HepG2 (cell line): ENCODE data around the gene RPL11. TPM values are rescaled to one million over a fixed set of nuclear protein-coding genes. Genes with fewer than 3 reads are reported as not detected.

Source experiments
- GFI1 ChIP-seq: sonication (generic); formaldehyde crosslinking; IDR thresholded peaks from 2 replicates; pipeline ENCODE4 v1.5.0; 2020; ENCODE audit warnings: missing genetic modification reagents, mild to moderate bottlenecking, borderline replicate concordance
- HES4 ChIP-seq: sonication (generic); formaldehyde crosslinking; IDR thresholded peaks from 2 replicates; pipeline ENCODE4 v1.9.0; 2021; ENCODE audit warnings: mild to moderate bottlenecking, missing genetic modification reagents, borderline replicate concordance
- POLR2G ChIP-seq: fragments of 200-400 bp; formaldehyde crosslinking; IDR thresholded peaks from 2 replicates; pipeline ENCODE4 v1.6.1; 2018; ENCODE audit warnings: mild to moderate bottlenecking, low read depth, low read length, moderate library complexity
- RFX3 ChIP-seq: IDR thresholded peaks from 2 replicates; pipeline ENCODE4 v1.6.1; 2016; ENCODE audit warnings: missing biosample characterization, missing genetic modification reagents
- TCF7L2 ChIP-seq: IDR thresholded peaks from 2 replicates; pipeline ENCODE4 v1.6.1; 2011; ENCODE audit warnings: mild to moderate bottlenecking, low read depth, low read length, moderate library complexity
- ZEB1 ChIP-seq: IDR thresholded peaks from 2 replicates; pipeline ENCODE4 v1.6.1; 2012; ENCODE audit warnings: mild to moderate bottlenecking, low read depth, inconsistent platforms; ENCODE audit not compliant: insufficient replicate concordance
- ZFP1 ChIP-seq: IDR thresholded peaks from 2 replicates; pipeline ENCODE4 v1.6.1; 2016
- ZNF367 ChIP-seq: sonication (generic); formaldehyde crosslinking; IDR thresholded peaks from 2 replicates; pipeline ENCODE4 v1.4.0; 2020; ENCODE audit warnings: missing genetic modification reagents, borderline replicate concordance
- ZNF441 ChIP-seq: sonication (generic); formaldehyde crosslinking; IDR thresholded peaks from 2 replicates; pipeline ENCODE4 v1.7.0; 2021; ENCODE audit warnings: missing genetic modification reagents, borderline replicate concordance
- ZNF557 ChIP-seq: sonication (generic); formaldehyde crosslinking; IDR thresholded peaks from 2 replicates; pipeline ENCODE4 v1.4.0; 2020; ENCODE audit warnings: missing genetic modification reagents
- polyA plus RNA-seq, 8 experiments: library from polyadenylated mRNA; depleted of rRNA in 3 of 8; stranded (reverse) in 7 of 8; unstranded in 1 of 8; fragments of >200 nt; fragmentation: Illumina TruSeq in 4 of 8; extraction: Trizol in 4 of 8; gene quantifications; 2 replicates each; pipeline versions ENCODE4 v1.2.1 to v1.2.3, GENCODE V29; 2011 to 2016; ENCODE audit warnings: low read depth in 4 of 8, missing spikeins in 1 of 8, mixed read lengths in 1 of 8; ENCODE audit not compliant: insufficient read depth in 1 of 8
- total RNA-seq, 5 experiments: library from RNA; depleted of rRNA; stranded (reverse); fragments of >200 nt; fragmentation: Illumina TruSeq; extraction: Trizol; gene quantifications; 2 replicates each; pipeline ENCODE4 v1.2.3, GENCODE V29; 2016; ENCODE audit warnings: low read depth in 1 of 5
- TF ChIP-seq, protein P1 (sequence below): IDR thresholded peaks from 2 replicates; pipeline ENCODE4 v1.4.0; 2020; ENCODE audit warnings: mild to moderate bottlenecking, missing genetic modification reagents
- TF ChIP-seq, protein P2 (sequence below): sonication (generic); formaldehyde crosslinking; IDR thresholded peaks from 2 replicates; pipeline ENCODE4 v1.4.0; 2020; ENCODE audit warnings: missing genetic modification reagents
- TF ChIP-seq, protein P3 (sequence below): IDR thresholded peaks from 2 replicates; pipeline ENCODE4 v1.6.1; 2012; ENCODE audit warnings: low read depth, low read length, improper control_type of control experiment
- TF ChIP-seq, protein P4 (sequence below): sonication (generic); formaldehyde crosslinking; IDR thresholded peaks from 2 replicates; pipeline ENCODE4 v1.8.0; 2022; ENCODE audit warnings: missing genetic modification reagents, mild to moderate bottlenecking, moderate library complexity, borderline replicate concordance

RPL11 gene
- total and polyA plus RNA-seq, 2 of the 13 experiments (the other 11 are each of a cell fraction or from before 2014, with no cell fraction given): 1,682 to 2,010 TPM

DNA sequence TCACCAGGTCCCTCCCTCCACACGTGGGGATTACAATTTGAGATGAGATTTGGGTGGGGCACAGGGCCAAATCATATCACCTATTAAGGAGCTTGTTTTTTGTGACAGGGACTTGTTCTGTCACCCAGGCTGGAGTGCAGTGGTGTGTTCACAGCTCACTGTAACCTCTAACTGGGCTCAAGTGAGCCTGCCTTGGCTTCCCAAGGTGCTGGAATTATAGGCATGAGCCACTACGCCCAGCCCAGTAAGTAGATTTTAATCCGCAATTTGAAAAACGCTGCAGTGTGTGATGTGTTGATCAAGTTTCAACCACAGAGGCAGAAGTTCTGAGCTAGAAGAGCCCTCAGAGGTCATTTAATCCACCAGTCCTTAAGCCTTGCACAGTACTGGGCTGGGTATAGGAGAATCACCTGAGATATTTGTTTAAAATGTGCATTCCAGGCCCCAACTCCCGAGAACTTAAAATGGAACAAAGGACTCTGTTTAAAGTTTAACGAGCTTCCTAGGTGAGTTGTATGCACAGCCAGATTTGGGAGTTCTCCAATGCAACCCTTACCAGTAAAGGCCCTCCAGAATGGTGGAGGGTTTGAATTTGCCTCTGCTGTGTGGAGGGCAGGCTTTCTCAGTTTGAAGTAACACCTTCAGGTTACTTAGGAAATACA lies 13.4 kb downstream of the RPL11 start (continued):
- TF ChIP-seq, protein P1, sequence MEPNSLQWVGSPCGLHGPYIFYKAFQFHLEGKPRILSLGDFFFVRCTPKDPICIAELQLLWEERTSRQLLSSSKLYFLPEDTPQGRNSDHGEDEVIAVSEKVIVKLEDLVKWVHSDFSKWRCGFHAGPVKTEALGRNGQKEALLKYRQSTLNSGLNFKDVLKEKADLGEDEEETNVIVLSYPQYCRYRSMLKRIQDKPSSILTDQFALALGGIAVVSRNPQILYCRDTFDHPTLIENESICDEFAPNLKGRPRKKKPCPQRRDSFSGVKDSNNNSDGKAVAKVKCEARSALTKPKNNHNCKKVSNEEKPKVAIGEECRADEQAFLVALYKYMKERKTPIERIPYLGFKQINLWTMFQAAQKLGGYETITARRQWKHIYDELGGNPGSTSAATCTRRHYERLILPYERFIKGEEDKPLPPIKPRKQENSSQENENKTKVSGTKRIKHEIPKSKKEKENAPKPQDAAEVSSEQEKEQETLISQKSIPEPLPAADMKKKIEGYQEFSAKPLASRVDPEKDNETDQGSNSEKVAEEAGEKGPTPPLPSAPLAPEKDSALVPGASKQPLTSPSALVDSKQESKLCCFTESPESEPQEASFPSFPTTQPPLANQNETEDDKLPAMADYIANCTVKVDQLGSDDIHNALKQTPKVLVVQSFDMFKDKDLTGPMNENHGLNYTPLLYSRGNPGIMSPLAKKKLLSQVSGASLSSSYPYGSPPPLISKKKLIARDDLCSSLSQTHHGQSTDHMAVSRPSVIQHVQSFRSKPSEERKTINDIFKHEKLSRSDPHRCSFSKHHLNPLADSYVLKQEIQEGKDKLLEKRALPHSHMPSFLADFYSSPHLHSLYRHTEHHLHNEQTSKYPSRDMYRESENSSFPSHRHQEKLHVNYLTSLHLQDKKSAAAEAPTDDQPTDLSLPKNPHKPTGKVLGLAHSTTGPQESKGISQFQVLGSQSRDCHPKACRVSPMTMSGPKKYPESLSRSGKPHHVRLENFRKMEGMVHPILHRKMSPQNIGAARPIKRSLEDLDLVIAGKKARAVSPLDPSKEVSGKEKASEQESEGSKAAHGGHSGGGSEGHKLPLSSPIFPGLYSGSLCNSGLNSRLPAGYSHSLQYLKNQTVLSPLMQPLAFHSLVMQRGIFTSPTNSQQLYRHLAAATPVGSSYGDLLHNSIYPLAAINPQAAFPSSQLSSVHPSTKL (CRISPR knock-in tag): 0 out of 2 replicates have a peak, but pooled peaks have one; percentile 10
- TF ChIP-seq POLR2G (peak; percentile 42), ZFP1 (CRISPR knock-in tag) (peak; percentile 89), ZNF367 (CRISPR knock-in tag) (no peak), RFX3 (CRISPR knock-in tag) (no peak), HES4 (CRISPR knock-in tag) (no peak), ZNF441 (CRISPR knock-in tag) (no peak), TCF7L2 (no peak), ZEB1 (peak; percentile 70), ZNF557 (no peak), GFI1 (CRISPR knock-in tag) (peak; percentile 93)
- TF ChIP-seq, protein P2, sequence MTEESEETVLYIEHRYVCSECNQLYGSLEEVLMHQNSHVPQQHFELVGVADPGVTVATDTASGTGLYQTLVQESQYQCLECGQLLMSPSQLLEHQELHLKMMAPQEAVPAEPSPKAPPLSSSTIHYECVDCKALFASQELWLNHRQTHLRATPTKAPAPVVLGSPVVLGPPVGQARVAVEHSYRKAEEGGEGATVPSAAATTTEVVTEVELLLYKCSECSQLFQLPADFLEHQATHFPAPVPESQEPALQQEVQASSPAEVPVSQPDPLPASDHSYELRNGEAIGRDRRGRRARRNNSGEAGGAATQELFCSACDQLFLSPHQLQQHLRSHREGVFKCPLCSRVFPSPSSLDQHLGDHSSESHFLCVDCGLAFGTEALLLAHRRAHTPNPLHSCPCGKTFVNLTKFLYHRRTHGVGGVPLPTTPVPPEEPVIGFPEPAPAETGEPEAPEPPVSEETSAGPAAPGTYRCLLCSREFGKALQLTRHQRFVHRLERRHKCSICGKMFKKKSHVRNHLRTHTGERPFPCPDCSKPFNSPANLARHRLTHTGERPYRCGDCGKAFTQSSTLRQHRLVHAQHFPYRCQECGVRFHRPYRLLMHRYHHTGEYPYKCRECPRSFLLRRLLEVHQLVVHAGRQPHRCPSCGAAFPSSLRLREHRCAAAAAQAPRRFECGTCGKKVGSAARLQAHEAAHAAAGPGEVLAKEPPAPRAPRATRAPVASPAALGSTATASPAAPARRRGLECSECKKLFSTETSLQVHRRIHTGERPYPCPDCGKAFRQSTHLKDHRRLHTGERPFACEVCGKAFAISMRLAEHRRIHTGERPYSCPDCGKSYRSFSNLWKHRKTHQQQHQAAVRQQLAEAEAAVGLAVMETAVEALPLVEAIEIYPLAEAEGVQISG (CRISPR knock-in tag): 0 out of 2 replicates have a peak, but pooled peaks have one; percentile 32
- TF ChIP-seq, protein P3, sequence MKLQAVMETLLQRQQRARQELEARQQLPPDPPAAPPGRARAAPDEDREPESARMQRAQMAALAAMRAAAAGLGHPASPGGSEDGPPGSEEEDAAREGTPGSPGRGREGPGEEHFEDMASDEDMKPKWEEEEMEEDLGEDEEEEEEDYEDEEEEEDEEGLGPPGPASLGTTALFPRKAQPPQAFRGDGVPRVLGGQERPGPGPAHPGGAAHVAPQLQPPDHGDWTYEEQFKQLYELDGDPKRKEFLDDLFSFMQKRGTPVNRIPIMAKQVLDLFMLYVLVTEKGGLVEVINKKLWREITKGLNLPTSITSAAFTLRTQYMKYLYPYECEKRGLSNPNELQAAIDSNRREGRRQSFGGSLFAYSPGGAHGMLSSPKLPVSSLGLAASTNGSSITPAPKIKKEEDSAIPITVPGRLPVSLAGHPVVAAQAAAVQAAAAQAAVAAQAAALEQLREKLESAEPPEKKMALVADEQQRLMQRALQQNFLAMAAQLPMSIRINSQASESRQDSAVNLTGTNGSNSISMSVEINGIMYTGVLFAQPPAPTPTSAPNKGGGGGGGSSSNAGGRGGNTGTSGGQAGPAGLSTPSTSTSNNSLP: no peak
- TF ChIP-seq, protein P4, sequence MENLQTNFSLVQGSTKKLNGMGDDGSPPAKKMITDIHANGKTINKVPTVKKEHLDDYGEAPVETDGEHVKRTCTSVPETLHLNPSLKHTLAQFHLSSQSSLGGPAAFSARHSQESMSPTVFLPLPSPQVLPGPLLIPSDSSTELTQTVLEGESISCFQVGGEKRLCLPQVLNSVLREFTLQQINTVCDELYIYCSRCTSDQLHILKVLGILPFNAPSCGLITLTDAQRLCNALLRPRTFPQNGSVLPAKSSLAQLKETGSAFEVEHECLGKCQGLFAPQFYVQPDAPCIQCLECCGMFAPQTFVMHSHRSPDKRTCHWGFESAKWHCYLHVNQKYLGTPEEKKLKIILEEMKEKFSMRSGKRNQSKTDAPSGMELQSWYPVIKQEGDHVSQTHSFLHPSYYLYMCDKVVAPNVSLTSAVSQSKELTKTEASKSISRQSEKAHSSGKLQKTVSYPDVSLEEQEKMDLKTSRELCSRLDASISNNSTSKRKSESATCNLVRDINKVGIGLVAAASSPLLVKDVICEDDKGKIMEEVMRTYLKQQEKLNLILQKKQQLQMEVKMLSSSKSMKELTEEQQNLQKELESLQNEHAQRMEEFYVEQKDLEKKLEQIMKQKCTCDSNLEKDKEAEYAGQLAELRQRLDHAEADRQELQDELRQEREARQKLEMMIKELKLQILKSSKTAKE: no peak
